NCI-H1417 treated with DMSO at 0.1 percent for 48 hours (cell line): Measurements from ENCODE around the gene NACC2.
A peak's percentile ranks its signal among the peaks of the same experiment; 100 is the strongest.

ENCODE experiments used
- DNase-seq: peaks from one replicate; lab custom pipeline; 2025; lab: John Stamatoyannopoulos, UW

Gene NACC2

GRCh38 chr9:136129176-136129575 is 34.1 kb upstream of the NACC2 start:
- DNase-seq = no peak

DNA sequence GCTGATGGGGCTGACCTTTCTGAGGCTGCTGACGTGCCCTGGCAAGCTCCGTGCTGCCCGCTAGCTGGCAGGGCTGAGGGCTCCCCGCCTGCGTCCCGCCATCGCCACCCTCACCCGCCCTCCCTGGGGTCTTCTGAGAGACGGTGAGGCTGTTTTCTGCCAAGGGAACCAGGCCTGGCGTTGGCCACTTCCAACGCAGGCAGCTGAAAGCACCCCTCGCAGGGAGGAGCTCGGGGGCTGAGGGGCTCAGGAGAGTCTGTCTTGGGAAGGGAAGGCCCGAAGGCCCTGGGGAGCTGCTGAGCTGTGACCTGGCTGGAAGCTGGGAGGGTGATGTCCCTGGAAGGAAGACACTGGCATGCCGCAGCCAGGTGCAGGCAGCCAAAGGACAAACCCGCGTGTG is 33.3 kb upstream of the NACC2 start:
- no peak for DNase-seq

GRCh38 chr9:136127313-136127712 is 32.2 kb upstream of the NACC2 start:
- DNase-seq = no peak

DNA sequence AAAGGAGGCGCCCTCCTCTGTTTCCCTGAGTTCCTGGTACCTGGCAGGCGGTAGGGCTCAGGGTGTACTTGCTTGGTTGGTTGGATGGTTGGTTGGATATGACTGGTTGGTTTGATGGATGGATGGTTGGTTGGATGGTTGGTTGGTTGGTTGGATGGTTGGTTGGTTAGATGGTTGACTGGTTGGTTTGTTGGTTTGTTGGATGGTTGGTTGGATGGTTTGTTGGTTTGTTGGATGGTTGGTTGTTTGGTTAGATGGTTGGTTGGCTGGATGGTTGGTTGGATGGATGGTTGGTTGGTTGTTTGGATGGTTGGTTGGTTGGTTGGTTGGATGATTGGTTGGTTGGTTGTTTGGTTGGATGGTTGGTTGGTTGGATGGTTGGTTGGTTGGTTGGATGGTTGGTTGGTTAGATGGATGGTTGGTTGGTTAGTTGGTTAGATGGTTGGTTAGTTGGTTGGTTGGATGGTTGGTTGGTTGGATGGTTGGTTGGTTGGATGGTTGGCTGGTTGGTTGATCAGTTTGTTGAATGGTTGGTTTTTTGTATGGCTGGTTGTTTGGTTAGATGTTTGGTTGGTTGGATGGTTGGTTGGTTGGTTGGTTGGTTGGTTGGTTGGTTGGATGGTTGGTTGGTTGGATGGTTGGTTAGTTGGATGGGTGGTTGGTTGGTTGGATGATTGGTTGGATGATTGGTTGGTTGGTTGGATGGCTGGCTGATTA is 30.0 kb upstream of the NACC2 start:
- DNase-seq = no peak

DNA sequence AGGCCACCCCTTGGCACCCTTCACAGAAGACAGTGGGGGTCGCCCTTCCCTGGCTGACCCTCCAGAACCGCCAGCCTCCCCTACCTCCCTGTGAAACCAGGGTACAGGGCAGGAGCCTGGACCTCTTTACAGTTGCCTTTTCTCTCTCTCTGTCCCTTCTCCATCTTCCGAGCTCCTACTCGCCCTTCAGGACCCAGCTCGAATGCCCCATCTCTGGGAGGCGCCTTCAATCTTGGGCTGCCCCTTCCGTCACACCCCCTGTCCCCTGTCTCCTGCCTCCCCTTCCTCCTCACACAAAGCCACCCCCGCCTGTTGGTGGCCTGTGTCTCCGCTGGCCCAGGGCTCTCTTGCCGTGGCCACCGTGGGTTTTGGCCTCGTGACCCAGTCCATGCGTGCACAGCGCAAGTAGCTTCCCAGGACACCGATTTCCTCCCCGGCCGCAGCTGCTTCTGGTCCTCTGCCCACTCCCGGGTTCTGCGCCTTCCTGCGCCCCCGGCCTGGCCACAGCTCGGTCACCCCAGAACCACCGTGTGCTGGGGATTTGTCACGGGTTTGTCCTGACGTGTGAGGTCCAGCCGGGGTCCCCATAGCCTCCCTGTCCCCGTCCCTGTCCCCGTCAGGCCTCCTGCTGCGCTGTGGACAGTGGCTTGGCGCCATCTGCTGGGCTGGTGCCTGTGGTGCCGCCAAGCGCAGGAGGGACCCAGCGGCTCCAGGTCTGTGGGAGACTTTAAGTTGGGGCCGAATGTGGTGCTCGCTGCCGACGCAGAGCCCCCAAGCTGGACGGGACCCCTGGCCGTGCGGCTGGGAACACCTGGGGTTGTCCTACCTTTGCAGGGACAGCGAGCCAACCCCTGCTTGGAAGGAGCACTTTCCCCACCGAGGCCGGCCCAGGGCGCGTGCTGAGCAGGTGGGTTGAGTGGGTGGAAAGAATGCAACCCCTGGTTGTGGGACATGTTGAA is 27.6 kb upstream of the NACC2 start:
- no peak for DNase-seq

- no peak for DNase-seq
These were observed 26.7 kb upstream of the NACC2 start for GRCh38 chr9:136121801-136122200.

DNA sequence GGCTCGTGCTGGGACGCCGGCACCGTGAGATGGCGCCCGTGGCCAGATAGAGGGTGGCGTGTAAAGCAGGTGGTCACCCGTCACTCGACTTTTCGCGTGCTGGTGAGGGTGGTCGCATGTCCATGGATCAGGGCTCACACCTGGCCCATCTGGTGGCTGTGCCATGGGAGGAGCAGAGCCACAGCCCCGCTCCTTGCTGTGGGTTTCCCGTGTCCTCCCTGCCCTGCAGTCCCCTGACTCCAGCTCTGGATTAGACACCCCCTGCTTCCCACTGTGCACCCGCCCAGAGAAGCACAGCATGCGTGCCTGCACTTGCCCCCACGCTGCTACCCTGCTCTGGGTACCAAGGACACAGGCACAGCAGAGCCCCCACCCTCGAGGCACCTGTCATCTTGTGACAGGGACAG is 25.4 kb upstream of the NACC2 start:
- no peak for DNase-seq

DNA sequence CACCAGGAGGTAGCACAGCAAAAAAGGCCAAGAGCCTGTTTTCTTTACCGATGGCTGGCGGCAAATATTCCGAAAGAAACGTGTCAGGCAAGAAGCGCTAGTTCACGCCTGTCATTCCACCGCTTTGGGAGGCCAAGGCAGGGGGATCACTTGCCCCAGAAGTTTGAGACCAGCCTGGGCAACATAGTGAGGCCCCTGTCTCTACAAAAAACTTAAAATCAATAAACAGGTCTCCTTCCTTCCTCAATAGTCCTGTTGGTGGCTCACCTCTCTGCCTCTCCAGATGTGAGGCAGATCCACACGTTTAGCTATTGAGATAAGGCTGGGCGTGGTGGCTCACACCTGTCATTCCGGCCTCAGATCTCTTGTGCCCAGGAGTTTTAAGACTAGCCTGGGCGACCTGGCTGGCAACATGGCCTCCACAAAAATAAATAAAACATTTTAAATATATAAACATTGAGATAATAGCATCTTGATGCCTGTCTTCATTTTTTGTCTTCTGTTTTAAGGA is 24.8 kb upstream of the NACC2 start:
- no peak for DNase-seq

DNA sequence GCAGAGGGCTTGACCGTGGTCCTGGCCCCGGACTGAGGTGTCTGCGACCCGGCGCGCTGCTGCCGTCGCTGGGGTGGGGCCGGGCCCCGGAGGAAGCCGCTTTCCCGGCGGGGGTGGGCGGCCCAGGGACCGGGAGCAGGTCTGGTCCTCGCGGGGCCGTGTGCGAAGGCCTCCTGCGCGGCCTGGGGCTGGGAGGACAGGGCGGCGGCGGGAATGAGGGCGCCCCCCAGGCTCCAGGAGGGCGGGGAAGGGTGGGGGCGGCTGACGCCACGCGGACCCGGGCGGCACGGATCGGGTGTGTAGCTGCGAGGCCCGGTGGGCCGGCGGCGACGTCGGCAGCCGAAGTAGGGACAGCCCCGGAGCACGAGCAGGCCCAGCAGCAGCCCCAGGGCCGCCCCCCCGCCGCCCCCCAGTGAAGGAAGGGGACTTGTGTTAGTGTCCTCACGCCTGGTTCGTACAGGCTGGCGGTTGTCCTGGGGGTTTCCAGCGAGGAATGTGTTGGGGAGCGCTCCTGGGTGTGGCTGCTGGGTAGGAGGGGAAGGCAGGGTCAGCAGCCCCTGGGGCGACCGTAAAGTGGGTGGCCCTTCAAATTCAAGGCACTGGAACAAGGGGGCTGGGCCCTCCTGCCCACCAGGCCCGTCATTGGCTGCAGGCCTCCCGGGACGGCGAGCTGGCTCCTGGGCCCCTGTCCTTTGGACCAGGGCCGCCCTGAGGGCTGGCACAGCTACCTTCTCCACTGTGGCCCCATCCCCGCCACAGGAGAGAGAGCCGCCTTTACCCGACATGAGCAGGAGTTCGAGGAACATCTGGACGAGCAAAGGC is 24.2 kb upstream of the NACC2 start:
- no peak for DNase-seq

DNA sequence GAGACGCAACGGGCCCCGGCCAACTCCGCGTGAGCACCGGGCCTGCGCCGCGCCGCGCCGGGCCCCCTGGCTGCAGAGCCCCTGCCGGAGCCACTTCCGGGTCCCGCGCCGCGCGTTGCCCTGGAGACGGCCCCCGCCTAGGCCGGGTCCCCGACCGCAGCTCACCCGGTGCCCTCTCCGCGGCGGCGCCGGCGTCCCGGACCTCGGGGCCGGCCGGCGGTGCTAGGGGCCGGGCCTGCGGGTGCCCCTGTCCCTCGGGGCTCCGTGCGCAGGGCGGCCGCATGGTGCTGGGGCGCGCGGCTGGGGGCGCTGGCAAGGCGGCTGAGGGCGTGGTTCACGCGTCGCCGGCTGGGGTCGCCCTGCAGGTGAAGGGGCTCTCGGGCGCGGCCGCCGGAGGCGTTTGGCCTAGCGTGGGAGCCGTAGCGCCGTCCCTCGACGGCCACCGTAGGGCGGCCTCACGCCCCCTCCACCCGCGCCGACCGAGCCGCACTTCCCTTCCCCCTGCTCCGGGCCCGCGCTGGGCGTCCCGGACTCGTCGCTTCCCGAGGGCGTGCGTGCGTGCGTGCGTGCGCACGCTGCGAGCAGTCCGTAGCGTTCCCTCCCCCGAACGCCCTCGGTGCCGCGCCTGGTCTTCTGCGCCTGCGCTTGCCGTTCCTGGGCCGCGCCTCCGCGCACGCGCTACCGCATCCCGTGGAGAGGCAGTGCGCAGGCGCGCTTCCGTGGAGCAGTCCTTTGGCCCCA is 23.4 kb upstream of the NACC2 start, which contains the start of gene TMEM250:
TMEM250 (minus strand) TSS at position 556 of the 741 bp plus-strand sequence. CDS start 1,975 bp downstream, outside the sequence.
- DNase-seq = peak; percentile 85

GRCh38 chr9:136117916-136118319 is 22.8 kb upstream of the NACC2 start:
- DNase-seq = no peak

- DNase-seq = no peak
These were observed 22.3 kb upstream of the NACC2 start for GRCh38 chr9:136117291-136117915.

DNA sequence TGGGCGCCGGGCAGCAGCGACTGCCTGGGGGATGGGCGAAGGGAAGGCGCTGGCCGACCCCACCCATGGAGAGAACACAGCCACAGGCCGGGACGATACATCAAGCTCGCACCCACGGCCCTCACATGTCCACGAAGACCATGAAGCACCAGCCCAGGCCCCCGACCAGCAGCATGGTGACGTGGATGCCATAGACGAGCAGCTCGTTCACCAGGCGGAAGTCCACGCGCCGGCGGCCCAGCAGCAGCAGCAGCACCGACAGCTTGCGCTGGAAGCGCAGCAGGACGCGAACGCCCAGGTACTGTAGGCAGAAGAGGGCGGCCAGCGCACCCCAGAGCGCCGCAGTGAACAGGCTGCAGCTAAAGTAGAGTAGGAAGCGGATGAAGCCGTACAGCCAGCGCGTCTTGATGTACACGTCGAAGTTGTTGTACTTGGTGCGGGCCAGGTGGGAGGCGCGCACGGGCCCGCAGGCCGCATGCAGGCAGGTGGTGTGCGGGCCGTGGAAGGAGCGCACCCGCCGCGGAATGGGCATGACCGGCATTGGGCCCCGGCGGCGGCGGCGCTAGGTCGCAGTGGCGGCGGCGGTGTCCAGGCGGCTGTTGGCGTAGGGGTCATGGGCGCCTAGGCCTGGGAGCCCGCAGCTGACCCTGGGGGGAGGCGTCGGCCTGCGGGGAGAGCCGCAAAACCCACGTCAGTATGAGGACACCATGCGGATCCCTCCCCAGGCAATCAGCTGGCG is 21.4 kb upstream of the NACC2 start:
- no peak for DNase-seq

GRCh38 chr9:136115641-136116359 is 20.7 kb upstream of the NACC2 start:
- DNase-seq = no peak

GRCh38 chr9:136115206-136115605 is 20.1 kb upstream of the NACC2 start:
- no peak for DNase-seq

- no peak for DNase-seq
These were observed 19.5 kb upstream of the NACC2 start for GRCh38 chr9:136114610-136115009.

- DNase-seq = no peak
These were observed 17.5 kb upstream of the NACC2 start for GRCh38 chr9:136112541-136112940.

DNA sequence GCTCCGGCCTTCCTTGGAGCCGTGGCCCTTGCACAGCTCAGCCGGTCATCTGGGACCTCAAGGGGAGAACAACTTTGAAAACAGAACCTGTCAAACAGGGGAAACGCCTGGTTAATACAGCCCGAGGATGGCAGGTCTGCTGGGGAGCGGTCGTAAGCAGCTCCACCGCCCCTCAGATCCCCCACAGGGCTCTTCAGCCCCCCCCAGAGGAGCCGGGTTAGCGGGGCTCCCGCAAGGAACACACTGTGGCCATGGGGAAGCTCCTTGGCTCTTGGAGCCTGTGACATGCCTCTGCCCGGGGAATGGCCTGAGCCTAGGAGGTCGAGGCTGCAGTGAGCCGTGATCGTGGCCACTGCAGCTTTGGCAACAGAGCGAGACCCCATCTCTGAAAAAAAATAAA is 16.8 kb upstream of the NACC2 start:
- DNase-seq = no peak

DNA sequence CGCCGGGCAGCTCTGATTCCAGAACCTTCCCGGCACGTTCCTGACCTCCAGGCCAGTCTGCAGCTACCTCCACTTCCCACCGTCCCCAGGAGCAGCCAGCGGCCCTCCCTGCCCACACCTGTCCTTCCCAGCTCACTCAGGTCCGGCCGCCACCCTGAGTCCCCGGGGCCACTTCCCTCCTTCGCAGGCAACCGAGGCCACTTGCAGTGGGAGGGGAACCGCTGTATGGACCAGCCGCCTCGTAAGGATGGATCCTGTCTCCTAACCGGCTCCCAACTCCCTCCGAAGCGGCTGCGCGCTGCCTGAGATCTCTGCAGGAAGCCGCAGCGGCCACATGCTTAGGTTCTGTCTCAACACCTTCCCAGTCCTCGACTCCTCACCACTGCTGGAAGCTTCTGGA is 16.1 kb upstream of the NACC2 start:
- DNase-seq = no peak
